Measurements from ENCODE around the gene SEZ6L. TPM values are rescaled to one million over a fixed set of nuclear protein-coding genes. Genes with fewer than 3 reads are reported as not detected.

The SEZ6L gene
- total and polyA plus RNA-seq, 7 donors: 0.49 to 2.1 (median 0.83) TPM; not detected in 2

- 67 to 73% methylated on average over 4 of the region's 4 CpGs for WGBS, 2 donors
These were observed 6.3 kb upstream of the SEZ6L start for GRCh38 chr22:26162926-26163325.

GRCh38 chr22:26164174-26164573 lies 5.1 kb upstream of the SEZ6L start:
- no peak for DNase-seq
- 71% methylated on average over 8 of the region's 8 CpGs for WGBS, 2 donors
- Histone ChIP-seq H3K36me3 (no peaks in the 10 kb centered on the region), H3K9me3 (no peaks in the 10 kb centered on the region), H3K4me1 (peaks cover 0 to 9% (median 7%) of the 10 kb centered on the region in 4 donors), H3K4me3 (no peak overlapping the region), H3K27me3 (peaks cover 0 to 68% (median 20%) of the 10 kb centered on the region in 3 donors), H3K27ac (no peak overlapping the region)
- TF ChIP-seq EP300 (IDR thresholded peaks at IDR 0.05): no peak
- intact Hi-C loops (cut with DNase I): no loop called here

More at GRCh38 chr22:26162926-26163325, 6.3 kb upstream of the SEZ6L start:
- TF ChIP-seq CTCF (IDR thresholded peaks at IDR 0.05): no peak
- no peak for TF ChIP-seq EP300 (IDR thresholded peaks at IDR 0.05)
- TF ChIP-seq POLR2A (IDR thresholded peaks at IDR 0.05): no peak
- no peak for TF ChIP-seq POLR2AphosphoS5 (IDR thresholded peaks at IDR 0.05)
- no peaks in the 10 kb centered on the region for H3K36me3 ChIP-seq
- no peak overlapping the region for H3K4me3 ChIP-seq
- H3K27ac ChIP-seq: no peak overlapping the region
- no peaks in the 10 kb centered on the region for H3K9me3 ChIP-seq
- DNase-seq: no peak
- intact Hi-C loops (cut with DNase I): no loop called here
- peaks cover 0 to 68% (median 9%) of the 10 kb centered on the region in 3 donors for H3K27me3 ChIP-seq
- no peaks in the 10 kb centered on the region for H3K4me1 ChIP-seq

- H3K27me3 ChIP-seq: peaks cover 15 to 84% (median 55%) of the 10 kb centered on the region in 3 donors
- no peaks in the 10 kb centered on the region for H3K9me3 ChIP-seq
- no peak overlapping the region for H3K4me3 ChIP-seq
- WGBS, 2 donors: 41 to 48% methylated on average over 9 of the region's 9 CpGs
- H3K36me3 ChIP-seq: no peaks in the 10 kb centered on the region
- intact Hi-C loops (cut with DNase I): no loop called here
- H3K27ac ChIP-seq: no peak overlapping the region
- H3K4me1 ChIP-seq: peaks cover 0 to 25% (median 18%) of the 10 kb centered on the region in 4 donors
- TF ChIP-seq EP300 (IDR thresholded peaks at IDR 0.05) (no peak), POLR2AphosphoS5 (IDR thresholded peaks at IDR 0.05) (no peak), POLR2A (IDR thresholded peaks at IDR 0.05) (no peak), CTCF (IDR thresholded peaks at IDR 0.05) (no peak)
- DNase-seq: no peak
These were observed 871 bp upstream of the SEZ6L start for GRCh38 chr22:26168330-26168851.

- intact Hi-C loops (cut with DNase I): no loop called here
- H3K4me3 ChIP-seq: peak overlapping the region in 3 of 4 donors; percentile 36 to 56 (median 49)
- no peaks in the 10 kb centered on the region for H3K36me3 ChIP-seq
- peaks cover 15 to 89% (median 60%) of the 10 kb centered on the region in 3 donors for H3K27me3 ChIP-seq
- H3K9me3 ChIP-seq: no peaks in the 10 kb centered on the region
- no peak for TF ChIP-seq CTCF (IDR thresholded peaks at IDR 0.05)
- no peak for TF ChIP-seq POLR2AphosphoS5 (IDR thresholded peaks at IDR 0.05)
- no peak for TF ChIP-seq EP300 (IDR thresholded peaks at IDR 0.05)
- no peak for TF ChIP-seq POLR2A (IDR thresholded peaks at IDR 0.05)
- no peak for DNase-seq
- WGBS, 2 donors: 4 to 5% methylated on average over 15 of the region's 15 CpGs
- H3K4me1 ChIP-seq: peaks cover 0 to 25% (median 18%) of the 10 kb centered on the region in 4 donors
- H3K27ac ChIP-seq: no peak overlapping the region
These were observed 335 bp upstream of the SEZ6L start for GRCh38 chr22:26168939-26169314.

GRCh38 chr22:26170112-26170492 lies 840 bp downstream of the SEZ6L start:
- Histone ChIP-seq H3K36me3 (no peaks in the 10 kb centered on the region), H3K9me3 (no peaks in the 10 kb centered on the region), H3K27ac (no peak overlapping the region), H3K27me3 (peaks cover 15 to 97% (median 66%) of the 10 kb centered on the region in 3 donors), H3K4me3 (peak overlapping the region in 3 of 4 donors; percentile 36 to 56 (median 49)), H3K4me1 (peaks cover 0 to 25% (median 18%) of the 10 kb centered on the region in 4 donors)
- 3 to 6% methylated on average over 11 of the region's 11 CpGs for WGBS, 2 donors
- intact Hi-C loops (cut with DNase I): no loop called here
- no peak for DNase-seq
- TF ChIP-seq POLR2AphosphoS5 (IDR thresholded peaks at IDR 0.05): no peak
- TF ChIP-seq POLR2A (IDR thresholded peaks at IDR 0.05): no peak
- no peak for TF ChIP-seq EP300 (IDR thresholded peaks at IDR 0.05)
- no peak for TF ChIP-seq CTCF (IDR thresholded peaks at IDR 0.05)
